Measurements from ENCODE around the gene RRP8.

RRP8 gene

GRCh38 chr11:6599881-6600390 lies 3.5 kb downstream of the RRP8 start:
- DNase-seq (ENCODE audit: low read depth) = no peak

DNA sequence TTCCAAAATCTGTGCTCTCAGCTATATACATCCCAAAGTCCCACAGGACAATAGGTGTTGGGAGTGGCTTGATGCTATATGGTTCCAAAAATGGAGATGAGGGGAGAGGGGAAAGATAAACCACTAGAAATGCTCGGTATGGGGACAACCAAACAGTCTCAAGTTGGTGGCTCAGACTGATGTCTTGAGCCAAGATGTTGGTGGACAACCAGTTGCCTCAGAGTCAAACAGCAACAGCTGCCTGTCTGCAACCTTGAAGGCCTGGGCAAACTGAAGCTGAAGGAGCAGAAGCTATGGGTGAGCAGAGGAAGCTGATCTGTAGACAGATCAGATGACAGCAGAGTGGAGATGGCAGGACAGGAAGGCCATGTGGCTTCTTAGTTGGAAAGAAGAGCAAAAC lies 4.0 kb downstream of the RRP8 start:
- DNase-seq (ENCODE audit: low read depth) = no peak

- no peak for DNase-seq (ENCODE audit: low read depth)
Observed at GRCh38 chr11:6598555-6598954, 4.9 kb downstream of the RRP8 start.

DNA sequence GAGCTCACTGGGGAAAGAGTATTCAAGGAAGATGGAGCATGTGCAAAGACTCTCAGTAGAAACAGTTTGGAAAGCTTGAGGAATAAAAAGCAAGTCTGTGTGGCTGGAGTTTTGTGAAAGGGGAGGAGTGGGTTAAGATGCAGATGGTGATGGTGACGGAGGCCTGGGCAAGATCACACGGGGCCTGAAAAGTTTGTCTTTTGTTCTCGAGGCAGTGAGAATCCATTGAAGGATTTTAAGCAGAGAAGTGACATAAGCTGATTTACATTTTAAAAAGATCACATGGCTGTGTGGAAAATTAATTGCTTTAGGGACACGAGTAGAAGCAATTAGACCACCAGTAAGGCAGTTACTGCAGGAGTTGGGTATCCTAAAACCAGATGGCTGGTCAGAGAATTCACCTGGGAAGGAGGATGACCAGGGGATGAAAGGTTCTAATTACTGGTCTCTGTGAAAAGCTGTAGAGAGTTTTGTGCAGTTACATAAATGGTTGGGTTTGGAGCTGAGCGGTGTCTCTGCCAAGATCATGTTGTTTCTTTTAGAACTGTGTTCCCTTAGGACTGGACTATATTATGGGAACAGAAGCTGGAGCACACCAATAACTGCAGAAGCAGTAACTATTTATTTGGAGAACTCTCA lies 7.1 kb downstream of the RRP8 start:
- no peak for DNase-seq (ENCODE audit: low read depth)

GRCh38 chr11:6594142-6594768 lies 9.2 kb downstream of the RRP8 start:
- DNase-seq (ENCODE audit: low read depth) = no peak

- DNase-seq (ENCODE audit: low read depth) = no peak
Observed at GRCh38 chr11:6588018-6588417, 15.4 kb downstream of the RRP8 start.

- no peak for DNase-seq (ENCODE audit: low read depth)
Observed at GRCh38 chr11:6587360-6587953, 16.0 kb downstream of the RRP8 start.

GRCh38 chr11:6586434-6587359 lies 16.7 kb downstream of the RRP8 start:
- DNase-seq (ENCODE audit: low read depth) = no peak

DNA sequence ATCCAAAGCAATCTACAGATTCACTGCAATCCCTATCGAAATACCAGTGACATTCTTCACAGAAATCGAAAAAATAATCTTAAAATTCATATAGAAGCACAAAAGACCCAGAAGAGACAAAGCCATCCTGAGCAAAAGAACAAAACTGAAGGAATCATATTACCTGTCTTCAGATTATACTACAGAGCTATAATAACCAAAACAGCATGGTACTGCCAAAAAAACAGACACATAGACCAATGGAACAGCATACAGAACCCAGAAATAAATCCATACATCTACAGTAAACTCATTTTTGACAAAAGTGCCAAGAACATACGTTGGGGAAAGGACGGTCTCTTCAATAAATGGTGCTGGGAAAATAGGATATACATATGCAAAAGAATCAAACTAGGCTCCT lies 18.9 kb downstream of the RRP8 start:
- no peak for DNase-seq (ENCODE audit: low read depth)

DNA sequence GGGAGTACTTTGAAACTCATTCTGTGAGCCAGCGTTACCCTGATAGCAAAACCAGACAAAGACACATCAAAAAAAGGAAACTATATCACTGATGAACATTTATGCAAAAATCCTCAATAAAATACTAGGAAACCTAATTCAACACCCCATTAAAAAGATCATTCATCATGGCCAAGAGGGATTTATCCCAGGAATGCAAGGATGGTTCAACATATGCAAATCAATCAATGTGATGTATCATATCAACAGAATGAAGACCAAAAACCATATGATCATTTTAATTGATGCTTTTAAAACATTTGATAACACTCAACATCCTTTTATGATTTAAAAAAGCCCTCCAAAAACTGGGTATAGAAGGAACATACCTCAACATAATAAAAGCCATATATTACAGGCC lies 19.8 kb downstream of the RRP8 start:
- no peak for DNase-seq (ENCODE audit: low read depth)

- no peak for DNase-seq (ENCODE audit: low read depth)
Observed at GRCh38 chr11:6579681-6580080, 23.7 kb downstream of the RRP8 start.

DNA sequence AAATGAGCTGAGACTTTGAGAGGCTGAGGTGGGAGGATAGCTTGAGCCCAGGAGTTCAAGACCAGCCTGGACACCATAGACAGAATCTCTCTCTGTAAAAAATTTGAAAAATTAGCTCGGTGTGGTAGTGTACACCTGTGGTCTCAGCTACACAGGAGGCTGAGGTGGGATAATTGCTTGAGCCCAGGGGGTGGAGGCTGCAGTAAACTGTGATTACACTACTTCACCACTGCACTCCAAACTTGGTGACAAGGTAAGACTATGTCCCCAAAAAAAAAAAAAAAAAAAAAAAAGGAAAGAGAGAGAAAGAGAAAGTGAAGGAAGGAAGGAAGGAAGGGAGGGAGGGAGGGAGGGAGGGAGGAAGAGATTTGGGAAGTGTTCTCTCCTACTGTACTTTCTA lies 25.3 kb downstream of the RRP8 start:
- no peak for DNase-seq (ENCODE audit: low read depth)

DNA sequence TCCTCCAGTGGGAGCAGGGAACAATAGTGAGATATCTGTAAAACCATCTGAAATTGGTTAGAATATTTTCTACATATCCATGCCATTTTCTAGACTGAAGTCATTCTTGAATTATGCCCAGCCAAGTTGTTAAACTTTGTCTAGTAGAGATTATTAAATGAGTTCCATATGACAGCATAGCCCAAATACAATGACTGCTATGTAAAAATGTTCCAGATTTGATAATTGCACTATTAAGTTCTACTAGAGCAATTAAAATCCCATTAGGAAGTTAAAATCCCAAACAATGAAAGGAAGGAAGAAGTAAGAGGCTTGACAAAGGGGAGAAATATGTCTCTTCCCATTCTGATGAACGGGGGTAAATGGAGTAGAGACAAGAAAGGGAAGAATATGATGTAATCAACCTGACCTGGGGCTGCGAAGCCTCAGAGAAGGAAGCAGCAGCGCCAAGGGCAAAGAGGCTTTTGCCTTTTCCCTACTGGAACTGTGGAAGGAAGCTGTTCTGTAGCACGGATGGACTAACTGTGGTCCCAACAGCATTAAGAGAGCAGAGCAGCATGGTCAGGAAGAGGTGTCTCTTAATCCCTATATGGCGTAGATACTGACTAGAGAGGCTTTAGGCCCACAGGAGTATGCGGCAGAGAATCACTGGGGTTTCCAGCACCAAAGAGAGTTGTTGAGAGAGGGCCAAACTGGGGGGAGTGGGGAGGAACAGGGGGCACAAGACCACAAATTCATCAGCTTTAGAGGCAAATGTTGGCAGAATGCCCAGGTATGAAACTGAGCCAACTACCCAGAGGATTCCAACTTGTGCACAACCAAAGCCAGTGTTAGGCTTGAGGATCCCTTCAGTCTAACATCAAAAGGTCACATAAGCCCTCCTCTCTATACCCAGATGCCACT lies 26.7 kb downstream of the RRP8 start:
- DNase-seq (ENCODE audit: low read depth) = peak; percentile 73

GRCh38 chr11:6574816-6575715 lies 28.4 kb downstream of the RRP8 start:
- DNase-seq (ENCODE audit: low read depth) = no peak

DNA sequence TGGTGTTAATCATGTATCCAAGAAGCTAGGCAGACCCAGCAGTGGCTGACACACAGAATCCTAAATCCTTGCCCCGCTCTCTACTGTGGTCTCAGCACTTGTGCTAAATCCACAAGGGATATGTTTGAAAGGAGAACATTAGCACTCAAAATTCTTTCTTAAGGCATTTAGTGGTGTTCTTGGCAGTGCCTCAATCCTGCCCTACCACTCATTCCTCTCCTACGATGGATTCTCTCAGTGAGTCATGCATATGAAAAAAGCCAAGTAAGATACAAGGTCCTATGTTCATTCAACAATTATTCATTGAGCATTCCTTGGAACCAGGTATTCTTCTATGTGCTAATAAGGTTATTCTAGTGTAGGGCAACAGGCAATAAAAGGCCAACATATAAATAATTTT lies 31.2 kb downstream of the RRP8 start:
- peak; percentile 44 for DNase-seq (ENCODE audit: low read depth)

DNA sequence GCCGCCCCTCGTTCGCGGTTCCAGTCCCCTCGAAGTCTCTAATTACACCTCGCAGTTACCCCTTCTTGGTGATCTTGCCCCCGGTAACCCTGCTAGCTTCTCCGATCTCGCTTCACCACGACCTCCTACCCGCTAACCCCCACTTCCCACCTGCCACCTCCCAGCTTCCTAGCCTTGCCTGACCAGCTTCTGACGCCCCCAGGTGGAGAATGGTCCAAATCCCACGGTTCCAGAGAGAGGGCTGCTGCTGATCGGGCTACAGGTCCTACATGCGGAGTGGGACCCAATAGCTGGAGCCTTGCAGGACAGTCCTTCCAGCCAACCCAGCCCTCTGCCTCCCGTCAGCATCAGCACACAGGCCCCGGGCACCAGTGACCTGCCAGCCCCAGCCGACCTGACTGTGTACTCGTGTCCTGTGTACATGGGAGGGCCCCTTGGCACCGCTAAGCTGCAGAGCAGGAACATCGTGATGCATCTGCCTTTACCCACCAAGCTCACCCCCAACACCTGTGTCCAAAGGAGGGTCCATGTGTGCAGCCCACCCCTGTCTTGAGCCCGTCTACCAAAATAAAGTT lies 31.9 kb downstream of the RRP8 start:
- DNase-seq (ENCODE audit: low read depth) = no peak

DNA sequence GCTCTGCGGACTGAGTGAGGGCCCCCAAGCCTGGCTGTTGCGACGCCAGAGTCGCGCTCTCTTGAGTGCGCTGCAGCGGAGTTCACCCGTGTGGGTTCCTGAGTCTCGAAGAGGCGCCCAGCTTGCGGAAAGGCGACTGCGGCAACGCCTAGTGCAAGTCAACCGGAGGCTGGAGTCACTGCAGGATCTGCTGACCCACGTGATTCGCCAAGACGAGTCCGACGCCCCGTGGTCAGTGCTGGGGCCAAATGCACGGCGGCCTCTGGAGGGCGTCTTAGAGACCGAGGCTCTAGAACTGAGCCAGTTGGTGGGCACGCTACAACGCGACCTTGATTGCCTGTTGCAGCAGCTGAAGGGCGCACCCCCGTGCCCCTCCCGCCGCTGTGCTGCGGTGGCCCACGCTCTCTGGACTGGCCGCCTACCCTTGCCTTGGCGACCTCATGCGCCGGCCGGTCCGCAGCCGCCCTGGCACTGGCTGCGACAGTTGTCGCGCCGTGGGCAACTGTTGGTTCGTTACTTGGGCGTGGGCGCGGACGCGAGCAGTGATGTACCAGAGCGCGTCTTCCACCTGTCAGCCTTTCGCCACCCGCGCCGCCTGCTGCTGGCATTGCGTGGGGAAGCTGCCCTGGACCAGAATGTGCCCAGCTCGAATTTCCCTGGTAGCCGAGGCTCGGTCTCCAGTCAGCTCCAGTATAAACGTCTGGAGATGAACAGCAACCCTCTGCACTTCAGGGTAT lies 32.6 kb downstream of the RRP8 start:
- no peak for DNase-seq (ENCODE audit: low read depth)

GRCh38 chr11:6569706-6570105 lies 33.7 kb downstream of the RRP8 start:
- DNase-seq (ENCODE audit: low read depth) = no peak

DNA sequence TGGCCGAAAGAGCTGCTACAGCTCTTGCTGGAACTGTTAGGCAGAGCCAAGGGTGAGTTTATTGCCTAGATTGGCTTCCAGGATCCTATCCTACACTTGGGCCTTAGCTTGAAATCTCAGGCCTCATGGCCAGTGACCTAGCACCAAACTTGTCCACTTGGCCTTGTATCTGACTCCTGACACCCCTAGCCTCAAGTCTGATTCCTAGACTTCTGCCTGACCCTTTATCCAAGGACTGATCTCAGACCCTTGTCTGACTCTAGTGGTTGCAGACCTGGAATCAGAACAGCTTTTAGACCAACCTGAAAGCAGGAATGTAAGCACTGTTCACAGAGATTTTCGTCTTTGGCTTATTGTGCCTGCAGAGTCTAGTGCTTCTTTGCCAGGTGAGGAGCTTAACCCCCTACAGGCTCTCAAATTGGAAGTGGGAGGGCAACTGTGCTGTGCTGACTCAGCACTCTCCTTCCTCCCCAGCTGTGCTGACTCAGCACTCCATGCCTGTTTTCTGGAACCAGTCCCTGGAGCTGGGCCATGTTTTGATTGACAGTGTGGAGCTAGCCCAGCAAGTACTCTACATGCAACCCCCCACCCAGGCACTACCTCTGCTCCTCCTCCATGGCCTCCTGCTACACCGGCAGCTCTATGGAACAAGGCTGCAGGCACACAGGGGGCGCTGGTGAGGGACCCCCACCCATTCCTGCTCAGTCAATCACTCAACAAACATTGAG lies 35.1 kb downstream of the RRP8 start:
- peak; percentile 38 for DNase-seq (ENCODE audit: low read depth)
